Stimulated activated CD4-positive, alpha-beta T cell treated with anti-CD3 and anti-CD28 coated beads, Interleukin-1b, Interleukin-23, amount 100 ng/mL, for 24 hours (primary cell): ENCODE measurements around the gene INPP4B.

Experiments used
- DNase-seq, 4 experiments: peaks; one replicate each; pipeline ENCODE4 v3.0.0-alpha.2; 2020; ENCODE audit warnings: low read depth in 4 of 4, low spot score in 1 of 4

The INPP4B gene

GRCh38 chr4:142316025-142316424 is 530.1 kb downstream of the INPP4B start:
- no peak for DNase-seq

DNA sequence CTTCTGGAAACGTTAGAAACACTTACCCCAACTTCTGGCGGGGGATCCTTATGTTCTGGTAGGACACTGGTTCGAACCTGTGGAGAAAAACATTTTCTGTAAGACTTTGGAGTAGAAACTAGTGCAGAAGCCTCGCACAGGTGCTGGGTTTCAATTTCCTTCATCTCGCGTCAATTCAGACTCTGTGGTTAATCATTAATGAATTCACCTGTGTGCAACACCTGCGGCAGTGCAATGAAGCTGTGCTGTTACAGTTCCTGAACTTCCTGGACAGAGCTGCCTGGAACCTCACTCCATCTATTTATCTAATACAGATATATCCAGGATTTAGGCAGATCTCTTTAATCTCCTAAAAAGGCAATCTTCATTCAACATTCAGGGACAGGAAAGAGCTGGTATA is 531.4 kb downstream of the INPP4B start:
- no peak for DNase-seq

GRCh38 chr4:142314247-142314646 is 531.9 kb downstream of the INPP4B start:
- no peak for DNase-seq

- DNase-seq, result no peak
Observed at GRCh38 chr4:142312391-142312790, 533.7 kb downstream of the INPP4B start.

DNA sequence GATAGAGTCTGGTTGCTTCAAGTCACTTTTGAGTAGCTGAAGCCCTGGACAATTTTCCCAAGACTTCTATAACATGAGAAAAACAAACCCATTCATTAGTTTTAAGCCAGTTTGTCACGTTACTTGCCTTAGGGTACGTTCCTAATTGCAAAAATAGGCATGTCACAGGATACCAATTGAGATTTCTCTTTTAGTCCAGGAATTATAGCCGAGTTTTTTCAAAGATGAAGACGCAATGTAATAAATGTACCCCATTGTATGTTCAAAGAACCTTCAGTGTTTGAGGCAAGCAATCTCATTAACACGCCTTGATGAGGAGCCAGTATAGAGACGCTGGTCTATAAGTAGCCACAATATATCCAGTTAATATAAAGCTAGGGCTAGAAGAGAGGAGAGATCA is 534.2 kb downstream of the INPP4B start:
- DNase-seq, result no peak

DNA sequence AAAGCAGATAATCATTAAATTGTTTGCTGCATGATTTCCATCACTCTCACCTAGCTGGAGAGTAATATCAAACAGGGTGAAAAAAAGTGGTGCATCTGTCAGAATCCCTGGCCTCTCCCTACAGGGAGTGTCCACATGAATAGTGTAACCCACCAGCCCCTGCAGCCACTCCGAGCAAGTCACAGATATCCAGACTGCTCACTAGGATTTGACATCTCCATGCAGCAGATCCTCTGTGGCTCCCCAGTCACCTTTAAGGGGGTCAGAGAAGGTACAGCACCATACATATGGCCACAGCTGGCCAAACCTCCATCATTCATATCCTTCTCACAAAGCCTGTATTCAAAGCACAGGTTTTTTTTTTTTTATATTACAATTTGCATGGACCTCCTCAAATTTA is 536.3 kb downstream of the INPP4B start:
- no peak for DNase-seq

DNA sequence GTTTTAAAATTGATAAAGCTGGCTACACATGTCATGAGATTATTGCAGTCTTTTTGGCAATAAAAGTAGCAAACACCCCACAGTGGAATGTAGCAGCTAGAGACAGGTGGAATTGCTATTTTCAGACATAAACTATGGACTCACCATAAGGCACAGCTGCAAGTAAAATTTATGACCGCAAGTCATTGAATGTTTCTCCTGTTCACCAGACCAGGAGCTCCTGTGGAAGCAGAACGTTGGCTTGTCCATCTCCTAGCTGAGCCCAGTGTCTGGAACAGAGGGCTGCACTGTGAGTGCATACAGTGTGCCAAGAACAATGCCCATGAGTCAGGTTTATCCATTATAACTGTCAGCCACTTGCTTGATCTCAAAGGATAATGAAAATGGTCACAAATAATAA is 538.2 kb downstream of the INPP4B start:
- no peak for DNase-seq

DNA sequence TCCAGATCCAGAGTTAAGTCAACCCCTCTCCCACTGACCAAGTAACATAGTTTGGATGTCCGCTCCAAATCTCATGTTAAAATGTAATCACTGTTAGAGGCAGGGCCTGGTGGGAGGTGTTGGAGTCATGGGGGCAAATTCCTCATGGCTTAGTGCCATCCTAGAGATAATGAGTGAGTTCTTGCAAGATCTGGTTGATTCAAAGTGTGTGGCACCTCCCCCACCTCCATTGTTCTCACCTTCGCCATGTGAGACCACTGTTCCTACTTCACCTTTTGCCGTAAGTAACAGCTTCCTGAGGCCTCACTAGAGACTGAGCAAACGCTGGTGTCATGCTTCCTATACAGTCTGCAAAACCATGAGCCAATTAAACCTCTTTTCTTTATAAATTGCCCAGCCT is 548.8 kb downstream of the INPP4B start:
- DNase-seq, result no peak

GRCh38 chr4:142293536-142293935 is 552.6 kb downstream of the INPP4B start:
- DNase-seq, result no peak

- DNase-seq, result no peak
Observed at GRCh38 chr4:142292231-142292630, 553.9 kb downstream of the INPP4B start.

DNA sequence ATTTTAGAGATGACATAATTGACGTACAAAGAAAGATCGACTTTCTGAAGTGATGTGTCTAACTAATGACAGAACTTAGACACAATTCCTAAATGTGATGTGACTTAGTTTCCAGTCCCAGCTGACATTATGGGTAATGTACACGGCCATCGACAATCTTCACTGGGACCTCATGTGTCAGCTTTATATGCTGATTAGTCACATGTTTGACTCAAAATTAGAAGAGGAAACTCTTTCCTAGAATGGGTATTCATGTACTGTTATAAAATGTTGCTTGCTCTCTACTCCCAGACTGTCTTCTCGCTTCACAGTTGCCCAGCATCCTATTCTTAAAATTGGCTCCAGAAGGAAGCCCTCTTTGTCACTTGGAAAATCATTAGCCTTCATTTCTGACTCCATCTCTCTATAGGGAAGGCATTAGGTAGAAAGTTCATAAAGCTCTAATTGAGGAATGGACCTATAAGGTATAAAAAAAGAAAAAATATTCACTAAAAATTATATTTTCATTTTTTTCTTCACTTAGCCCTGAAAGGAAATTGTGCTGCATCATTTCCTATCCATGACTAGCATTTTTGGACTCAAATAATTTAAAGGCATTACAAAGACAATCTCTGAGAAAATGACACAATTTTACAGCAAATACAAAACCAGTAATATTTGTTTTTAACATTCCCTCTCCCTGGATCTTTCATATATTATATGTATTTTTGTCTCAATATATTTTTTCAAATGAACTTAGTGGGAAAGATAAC is 554.6 kb downstream of the INPP4B start:
- no peak for DNase-seq

DNA sequence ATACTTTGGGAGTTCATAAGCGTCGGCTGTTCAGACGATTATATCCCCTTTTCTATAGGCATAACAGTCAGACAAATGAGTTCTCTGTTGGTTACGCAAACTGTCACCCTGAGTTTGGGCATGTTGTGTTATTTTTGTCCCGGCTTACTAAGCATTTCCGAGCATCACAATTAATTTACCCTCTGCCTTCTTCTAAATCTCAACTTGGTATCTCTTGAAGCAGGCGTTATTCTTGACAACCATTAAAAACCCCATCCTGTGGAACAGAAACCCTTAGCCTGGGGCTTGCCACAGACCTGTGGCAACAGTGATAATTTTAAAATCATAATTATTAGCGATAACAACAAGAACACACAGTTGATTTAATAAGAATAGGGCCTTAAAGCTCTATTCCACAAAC is 558.7 kb downstream of the INPP4B start:
- no peak for DNase-seq

DNA sequence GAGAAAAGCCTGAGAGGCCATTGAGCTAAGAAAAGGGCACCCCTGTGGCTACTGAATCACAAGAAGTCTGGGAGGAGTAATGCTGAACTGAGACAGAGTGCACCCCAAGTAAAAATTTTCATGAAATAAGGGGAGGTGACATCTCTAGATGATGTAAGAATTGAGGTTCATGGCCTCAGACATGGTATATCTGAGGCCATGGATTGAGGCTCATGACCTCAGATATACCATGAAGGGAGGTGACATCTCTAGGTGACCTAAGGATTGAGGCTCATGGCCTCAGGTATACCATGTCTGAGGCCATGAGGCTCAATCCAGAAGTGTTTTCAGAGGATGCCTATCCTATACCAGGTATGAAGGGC is 560.9 kb downstream of the INPP4B start:
- no peak for DNase-seq

DNA sequence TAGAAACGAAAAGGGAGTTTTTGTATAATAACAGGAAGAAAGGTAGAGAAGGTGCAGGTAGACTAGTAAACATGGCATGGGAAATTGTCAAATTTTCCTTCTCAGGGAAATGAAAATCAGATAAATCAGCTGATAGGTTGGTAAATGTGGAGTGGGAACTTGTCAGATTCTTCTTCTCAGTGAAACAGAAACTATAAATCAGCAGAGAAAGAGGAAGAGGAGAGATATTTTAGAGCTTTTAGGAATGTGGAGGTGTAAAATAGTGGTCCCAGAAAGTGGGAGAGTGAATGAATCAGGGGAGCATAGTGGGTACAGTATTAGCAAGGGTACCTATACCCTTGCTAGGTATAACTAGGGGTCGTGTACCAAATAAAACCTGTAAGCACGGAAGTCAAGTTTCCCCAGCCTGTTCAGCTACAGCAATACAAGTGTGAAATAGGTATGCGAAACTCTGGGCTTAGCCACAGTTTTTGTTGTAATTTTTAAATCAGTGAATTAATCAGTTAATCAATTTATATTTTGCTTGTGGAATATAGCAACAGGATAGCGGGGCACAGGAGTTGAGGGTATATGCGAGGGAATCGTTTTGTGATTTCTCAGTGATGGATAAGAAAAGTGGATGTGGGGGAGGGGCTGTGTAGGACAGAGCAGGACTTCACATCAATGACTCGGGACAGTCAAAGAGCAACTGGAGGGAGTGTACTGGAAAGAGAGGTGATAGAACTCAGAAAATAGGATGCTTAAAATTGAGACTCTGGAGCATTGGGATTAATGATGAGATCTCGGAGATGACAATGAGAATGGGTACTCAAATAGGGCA is 561.5 kb downstream of the INPP4B start:
- no peak for DNase-seq

GRCh38 chr4:142282870-142283431 is 563.1 kb downstream of the INPP4B start:
- no peak for DNase-seq

DNA sequence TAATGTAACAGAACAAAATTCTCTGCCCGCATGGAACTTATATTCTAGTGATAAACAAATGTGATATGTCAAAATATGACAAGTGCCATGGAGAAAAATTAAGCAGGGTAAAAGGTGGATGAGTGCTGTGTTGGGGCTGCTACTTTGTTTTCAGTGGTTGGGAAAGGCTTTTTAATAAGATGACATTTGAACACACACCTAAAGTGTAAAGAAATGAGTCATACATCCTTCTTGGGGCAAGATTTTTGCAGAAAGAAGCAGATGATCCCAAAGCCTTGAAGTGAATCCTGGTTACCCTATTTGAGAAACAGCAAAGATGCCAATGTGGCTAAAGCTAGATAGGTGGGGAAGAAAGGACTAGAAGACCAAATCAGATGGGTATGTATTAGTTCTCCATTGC is 564.1 kb downstream of the INPP4B start:
- no peak for DNase-seq

- no peak for DNase-seq
Observed at GRCh38 chr4:142278663-142279062, 567.4 kb downstream of the INPP4B start.

- no peak for DNase-seq
Observed at GRCh38 chr4:142278171-142278570, 567.9 kb downstream of the INPP4B start.

GRCh38 chr4:142274137-142274536 is 572.0 kb downstream of the INPP4B start:
- no peak for DNase-seq

- no peak for DNase-seq
Observed at GRCh38 chr4:142272452-142272851, 573.6 kb downstream of the INPP4B start.

- DNase-seq, result no peak
Observed at GRCh38 chr4:142271832-142272231, 574.3 kb downstream of the INPP4B start.

- DNase-seq, result no peak
Observed at GRCh38 chr4:142267101-142267500, 579.0 kb downstream of the INPP4B start.
